GM23338 (cell line): Measurements from ENCODE around the gene OVCH1. TPM values are rescaled to one million over a fixed set of nuclear protein-coding genes. Genes with fewer than 3 reads are reported as not detected.

ENCODE experiments used
- ATAC-seq: fragments of 200-7000 bp; cut with Tn5 transposase; 3 replicates; pipeline ENCODE4 v1.9.1; 2020
- DNase-seq: peaks from one replicate; pipeline ENCODE4 v3.0.0-alpha.2; 2015; ENCODE audit warnings: low spot score
- H2AFZ ChIP-seq: fragments of 200-600 bp; sonication (generic); 2 replicates; pipeline ENCODE4 v1.8.0; 2016; ENCODE audit warnings: antibody characterized with exemption, mild to moderate bottlenecking, moderate library complexity
- H3F3A ChIP-seq: fragments of 200-600 bp; sonication (generic); replicated peaks from 2 replicates; pipeline ENCODE4 v1.8.0; 2017; ENCODE audit warnings: antibody characterized with exemption, mixed run types, low read depth
- H3K27ac ChIP-seq: fragments of 200-600 bp; sonication (generic); 2 replicates; pipeline ENCODE4 v1.6.1; 2016; ENCODE audit warnings: low read depth
- H3K27me3 ChIP-seq: fragments of 200-600 bp; sonication (generic); 2 replicates; pipeline ENCODE4 v1.8.0; 2016; ENCODE audit warnings: mild to moderate bottlenecking, mixed run types, moderate library complexity; ENCODE audit not compliant: insufficient read depth
- H3K36me3 ChIP-seq: fragments of 200-600 bp; sonication (generic); 2 replicates; pipeline ENCODE4 v1.8.0; 2016; ENCODE audit warnings: mild to moderate bottlenecking; ENCODE audit not compliant: insufficient read depth
- H3K4me1 ChIP-seq: fragments of 200-600 bp; sonication (generic); 2 replicates; pipeline ENCODE4 v1.8.0; 2016; ENCODE audit warnings: mild to moderate bottlenecking, moderate library complexity; ENCODE audit not compliant: insufficient read depth
- H3K4me2 ChIP-seq: fragments of 200-600 bp; sonication (generic); 2 replicates; pipeline ENCODE4 v1.7.1; 2017; ENCODE audit warnings: mixed run types
- H3K4me3 ChIP-seq: fragments of 200-600 bp; sonication (generic); 2 replicates; pipeline ENCODE4 v1.6.1; 2016; ENCODE audit warnings: mixed run types
- H3K79me2 ChIP-seq: fragments of 200-600 bp; sonication (generic); replicated peaks from 2 replicates; pipeline ENCODE4 v1.8.0; 2017; ENCODE audit warnings: mild to moderate bottlenecking; ENCODE audit not compliant: insufficient read depth
- H3K9me2 ChIP-seq: fragments of 200-600 bp; sonication (generic); 2 replicates; pipeline ENCODE4 v1.8.0; 2017; ENCODE audit not compliant: insufficient read depth
- H4K20me1 ChIP-seq: fragments of 200-600 bp; sonication (generic); replicated peaks from 2 replicates; pipeline ENCODE4 v1.8.0; 2017; ENCODE audit warnings: mild to moderate bottlenecking; ENCODE audit not compliant: insufficient read depth
- H3K27ac Mint-ChIP-seq: 2 replicates; pipeline ENCODE4 v1.8.0; 2020; ENCODE audit warnings: inconsistent platforms, mild to moderate bottlenecking, moderate library complexity, mixed read lengths
- H3K27me3 Mint-ChIP-seq: 3 replicates; pipeline ENCODE4 v1.8.0; 2022; ENCODE audit warnings: low read depth, mild to moderate bottlenecking, moderate library complexity, mixed read lengths, inconsistent platforms; ENCODE audit not compliant: insufficient read depth, poor library complexity
- H3K36me3 Mint-ChIP-seq: 3 replicates; pipeline ENCODE4 v1.8.0; 2021; ENCODE audit warnings: low read depth, mild to moderate bottlenecking, inconsistent platforms, moderate library complexity, mixed read lengths
- H3K4me1 Mint-ChIP-seq: 3 replicates; pipeline ENCODE4 v1.8.0; 2020; ENCODE audit warnings: mild to moderate bottlenecking, inconsistent platforms, mixed read lengths
- H3K4me3 Mint-ChIP-seq: 3 replicates; pipeline ENCODE4 v1.8.0; 2021; ENCODE audit warnings: moderate library complexity, mild to moderate bottlenecking, inconsistent platforms, mixed read lengths
- H3K9me3 Mint-ChIP-seq: 3 replicates; pipeline ENCODE4 v1.8.0; 2020; ENCODE audit warnings: moderate library complexity, mild to moderate bottlenecking, inconsistent platforms, mixed read lengths
- CREB1 ChIP-seq: fragments of 250-450 bp; sonication (Bioruptor Pico); IDR thresholded peaks from 2 replicates; pipeline ENCODE4 v1.5.0; 2020; ENCODE audit warnings: low read depth, mild to moderate bottlenecking, moderate library complexity
- CTCF ChIP-seq, 2 experiments: fragments of 200-600 bp in 1 of 2; sonication (generic) in 1 of 2; conservative IDR thresholded peaks; 2 replicates each; pipeline versions ENCODE4 v1.5.1 to v1.6.1; 2016 to 2017; ENCODE audit warnings: antibody characterized with exemption in 2 of 2, low read depth in 2 of 2, mild to moderate bottlenecking in 2 of 2, moderate library complexity in 1 of 2
- EZH2 ChIP-seq: fragments of 200-600 bp; sonication (generic); IDR thresholded peaks from one replicate; pipeline ENCODE4 v1.8.0; 2017; ENCODE audit warnings: antibody characterized with exemption, mild to moderate bottlenecking, low read depth; ENCODE audit not compliant: unreplicated experiment
- EZH2phosphoT487 ChIP-seq: fragments of 200-600 bp; sonication (generic); IDR thresholded peaks from one replicate; pipeline ENCODE4 v1.8.1; 2018; ENCODE audit warnings: antibody characterized with exemption; ENCODE audit not compliant: unreplicated experiment
- JUNB ChIP-seq: IDR thresholded peaks from one replicate; pipeline ENCODE4 v1.6.1; 2016; ENCODE audit warnings: antibody characterized with exemption; ENCODE audit not compliant: unreplicated experiment
- NANOG ChIP-seq: IDR thresholded peaks from 2 replicates; pipeline ENCODE4 v1.6.1; 2016; ENCODE audit warnings: antibody characterized with exemption, borderline replicate concordance
- POLR2AphosphoS5 ChIP-seq: IDR thresholded peaks from 2 replicates; pipeline ENCODE4 v1.6.1; 2016; ENCODE audit warnings: antibody characterized with exemption, low read depth
- REST ChIP-seq: IDR thresholded peaks from one replicate; pipeline ENCODE4 v1.6.1; 2018; ENCODE audit warnings: antibody characterized with exemption; ENCODE audit not compliant: unreplicated experiment
- STAT1 ChIP-seq: IDR thresholded peaks from one replicate; pipeline ENCODE4 v1.6.1; 2016; ENCODE audit warnings: antibody characterized with exemption; ENCODE audit not compliant: unreplicated experiment
- ZNF331 ChIP-seq: fragments of 250-450 bp; sonication (Bioruptor Pico); IDR thresholded peaks from 2 replicates; pipeline ENCODE4 v1.5.0; 2020; ENCODE audit warnings: low read depth, mild to moderate bottlenecking, moderate library complexity
- polyA plus RNA-seq: library from polyadenylated mRNA; unstranded; fragments of >200 nt; fragmentation: Nextera tagmentation; extraction: Ambion mirVana; gene quantifications from 2 replicates; pipeline ENCODE4 v1.2.1, GENCODE V29; 2016
- total RNA-seq: library from RNA; depleted of rRNA; stranded (reverse); fragments of >200 nt; shearing (Covaris generic); gene quantifications from 2 replicates; pipeline ENCODE4 v1.2.3, GENCODE V29; 2014
- TF ChIP-seq, protein P1 (sequence below): IDR thresholded peaks from 2 replicates; pipeline ENCODE4 v1.6.1; 2016; ENCODE audit warnings: antibody characterized with exemption

The OVCH1 gene
- total and polyA plus RNA-seq, 2 experiments from 2014 or later: not detected

- no peak for TF ChIP-seq CTCF (conservative IDR thresholded peaks at IDR 0.05; ENCODE audit: low read depth in 2 of 2)
- no peak for TF ChIP-seq CREB1 (CRISPR knock-in tag)
- TF ChIP-seq POLR2AphosphoS5: no peak
- TF ChIP-seq REST: no peak
- TF ChIP-seq JUNB: no peak
- no peak for TF ChIP-seq NANOG
- TF ChIP-seq EZH2: no peak
Observed at GRCh38 chr12:29402437-29402836, 95.0 kb downstream of the OVCH1 start (continued).

GRCh38 chr12:29398495-29398894 lies 99.0 kb downstream of the OVCH1 start:
- Mint-ChIP-seq H3K9me3 (no peaks in the 10 kb centered on the region), H3K4me1 (no peaks in the 10 kb centered on the region), H3K27ac (no peak overlapping the region), H3K27me3 (peaks cover 2% of the 10 kb centered on the region), H3K36me3 (no peaks in the 10 kb centered on the region), H3K4me3 (no peak overlapping the region)
- Histone ChIP-seq H3K27me3 (no peaks in the 10 kb centered on the region), H3K79me2 (no peaks in the 10 kb centered on the region), H3K27ac (no peak overlapping the region), H3K9me2 (no peaks in the 10 kb centered on the region), H3F3A (no peaks in the 10 kb centered on the region), H4K20me1 (no peaks in the 10 kb centered on the region), H3K4me1 (no peaks in the 10 kb centered on the region), H2AFZ (no peak overlapping the region), H3K4me3 (no peak overlapping the region), H3K36me3 (no peaks in the 10 kb centered on the region), H3K4me2 (no peak overlapping the region)
- no peak for DNase-seq
- no peak for ATAC-seq
- TF ChIP-seq STAT1 (no peak), POLR2AphosphoS5 (no peak), EZH2phosphoT487 (no peak), ZNF331 (CRISPR knock-in tag) (no peak), CTCF (conservative IDR thresholded peaks at IDR 0.05; ENCODE audit: low read depth in 2 of 2) (no peak)
- TF ChIP-seq, protein P1, sequence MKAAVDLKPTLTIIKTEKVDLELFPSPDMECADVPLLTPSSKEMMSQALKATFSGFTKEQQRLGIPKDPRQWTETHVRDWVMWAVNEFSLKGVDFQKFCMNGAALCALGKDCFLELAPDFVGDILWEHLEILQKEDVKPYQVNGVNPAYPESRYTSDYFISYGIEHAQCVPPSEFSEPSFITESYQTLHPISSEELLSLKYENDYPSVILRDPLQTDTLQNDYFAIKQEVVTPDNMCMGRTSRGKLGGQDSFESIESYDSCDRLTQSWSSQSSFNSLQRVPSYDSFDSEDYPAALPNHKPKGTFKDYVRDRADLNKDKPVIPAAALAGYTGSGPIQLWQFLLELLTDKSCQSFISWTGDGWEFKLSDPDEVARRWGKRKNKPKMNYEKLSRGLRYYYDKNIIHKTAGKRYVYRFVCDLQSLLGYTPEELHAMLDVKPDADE: no peak
